ENCODE measurements around the gene DGKZ. TPM values are rescaled to one million over a fixed set of nuclear protein-coding genes. Genes with fewer than 3 reads are reported as not detected.

DGKZ gene
- total and polyA plus RNA-seq, 5 experiments from 2014 or later = 47.1 to 243 (median 71.0) TPM

DNA sequence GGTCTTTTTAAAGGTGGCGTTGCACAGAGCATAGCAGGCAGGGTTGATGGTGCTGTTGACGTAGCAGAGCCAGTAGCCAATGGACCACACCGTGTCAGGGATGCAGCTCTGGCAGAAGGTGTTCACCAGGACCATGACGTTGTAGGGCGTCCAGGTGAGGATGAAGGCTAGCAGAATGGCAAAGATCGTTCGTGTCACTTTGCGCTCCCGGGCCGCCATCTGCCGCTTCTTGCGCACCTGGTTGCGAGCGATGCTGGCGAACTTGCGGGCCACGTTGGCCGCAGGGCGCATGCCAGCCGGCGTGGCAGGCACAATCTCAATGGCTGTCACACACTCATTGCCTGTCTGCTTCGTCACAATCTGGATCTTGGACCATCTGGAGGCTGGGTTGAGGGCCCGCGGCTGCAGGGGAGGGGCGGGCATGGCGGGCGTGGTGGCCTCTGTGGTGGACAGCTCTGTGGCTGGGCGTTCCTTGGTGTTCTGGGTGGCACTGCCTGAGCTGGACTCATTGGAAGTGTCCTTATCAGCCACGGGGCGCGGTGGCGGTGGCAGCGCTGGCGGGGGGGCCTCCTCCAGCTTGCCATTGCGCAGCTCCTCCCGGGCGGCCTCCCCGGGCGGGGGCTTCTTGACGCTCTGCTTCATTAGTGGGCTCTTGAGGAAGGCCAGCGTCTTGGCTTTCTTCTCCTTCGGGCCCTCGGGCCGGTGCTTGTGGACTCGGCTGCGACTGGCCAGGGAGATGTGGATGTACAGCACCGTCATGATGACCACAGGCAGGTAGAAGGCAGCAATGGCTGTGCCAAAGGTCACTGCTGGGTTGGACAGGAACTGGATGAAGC, 38.1 kb downstream of the DGKZ start:
- Mint-ChIP-seq H3K9me3 (no peaks in the 10 kb centered on the region), H3K27me3 (peaks cover 24 to 54% (median 37%) of the 10 kb centered on the region in 5 donors), H3K36me3 (peaks cover 0 to 3% (median 2%) of the 10 kb centered on the region in 3 donors), H3K27ac (peak overlapping the region in 1 of 10 donors; percentile 61), H3K4me1 (peaks cover 12 to 33% (median 24%) of the 10 kb centered on the region in 4 donors), H3K4me3 (peak overlapping the region in 1 of 10 donors; percentile 38)
- ATAC-seq (no peak), DNase-seq (no peak)
- POLR2A ChIA-PET = interaction anchor here (0.5 kb wide), 1 partner anchor 9 kb away, joined by 5 read pairs; no protein-coding TSS in a partner anchor

DNA sequence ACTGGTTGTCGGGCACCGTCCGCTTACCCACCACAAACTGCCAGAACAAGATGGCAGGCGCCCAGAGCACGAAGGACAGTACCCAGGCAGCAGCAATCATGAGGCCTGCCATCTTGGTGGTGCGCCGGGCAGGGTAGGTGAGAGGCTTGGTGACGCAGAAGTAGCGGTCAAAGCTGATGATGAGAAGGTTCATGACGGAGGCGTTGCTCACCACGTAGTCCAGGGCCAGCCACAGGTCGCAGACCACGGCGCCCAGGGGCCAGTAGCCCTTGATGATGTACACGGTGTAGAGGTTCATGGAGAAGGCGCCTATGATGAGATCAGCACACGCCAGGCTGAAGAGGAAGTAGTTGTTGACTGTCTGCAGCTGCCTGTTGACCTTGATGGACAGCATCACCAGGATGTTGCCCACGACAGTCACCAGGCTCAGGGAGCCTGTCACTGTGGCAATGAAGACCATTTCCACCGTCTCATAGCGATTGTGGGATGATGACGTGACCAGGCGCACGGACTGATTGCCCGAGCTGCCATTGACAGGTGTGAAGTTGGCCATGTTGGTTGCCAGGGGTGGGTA, 38.8 kb downstream of the DGKZ start:
- Mint-ChIP-seq H3K36me3 (peaks cover 0 to 5% (median 2%) of the 10 kb centered on the region in 3 donors), H3K9me3 (no peaks in the 10 kb centered on the region), H3K27me3 (peaks cover 24 to 60% (median 37%) of the 10 kb centered on the region in 5 donors), H3K4me1 (peaks cover 14 to 32% (median 27%) of the 10 kb centered on the region in 4 donors), H3K27ac (peak overlapping the region in 1 of 10 donors; percentile 61), H3K4me3 (peak overlapping the region in 2 of 10 donors; percentile 24 to 42)
- ATAC-seq (no peak), DNase-seq (no peak)
- POLR2A ChIA-PET = interaction anchor here (0.5 to 2.4 kb wide), 2 partner anchors 8 kb away, joined by 5 to 8 read pairs; no protein-coding TSS in a partner anchor

DNA sequence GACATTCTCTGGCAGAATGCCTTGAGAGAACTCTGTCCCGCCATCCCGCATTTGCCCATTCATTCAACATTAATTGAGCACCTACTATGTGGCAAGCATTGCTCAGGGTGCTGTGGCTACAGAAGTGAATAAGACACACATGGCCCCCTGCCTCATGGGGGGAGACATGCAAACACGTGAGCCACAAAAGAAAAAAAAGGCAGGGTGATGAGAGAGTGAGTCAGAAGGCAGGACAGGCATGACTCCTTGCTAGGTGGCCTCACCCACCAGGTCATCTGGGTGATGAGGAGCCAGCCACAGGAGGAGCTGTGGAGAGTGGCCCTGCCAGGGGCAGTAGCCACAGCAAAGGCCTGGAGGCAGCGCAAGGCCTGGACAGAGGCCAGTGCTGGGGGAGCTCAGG, 39.4 kb downstream of the DGKZ start:
- H3K36me3 Mint-ChIP-seq = peaks cover 0 to 5% (median 2%) of the 10 kb centered on the region in 3 donors
- H3K9me3 Mint-ChIP-seq = no peaks in the 10 kb centered on the region
- peaks cover 14 to 32% (median 27%) of the 10 kb centered on the region in 4 donors for H3K4me1 Mint-ChIP-seq
- POLR2A ChIA-PET = interaction anchor here (2.4 kb wide), 1 partner anchor 9 kb away, joined by 8 read pairs; no protein-coding TSS in a partner anchor
- ATAC-seq = no peak
- peak overlapping the region in 1 of 10 donors; percentile 54 for H3K4me3 Mint-ChIP-seq
- peaks cover 24 to 60% (median 37%) of the 10 kb centered on the region in 5 donors for H3K27me3 Mint-ChIP-seq
- no peak for DNase-seq
- no peak overlapping the region for H3K27ac Mint-ChIP-seq

- no peak for ATAC-seq
- POLR2A ChIA-PET = interaction anchor here (2.4 kb wide), 1 partner anchor 10 kb away, joined by 8 read pairs; no protein-coding TSS in a partner anchor
- Mint-ChIP-seq H3K9me3 (no peaks in the 10 kb centered on the region), H3K27ac (no peak overlapping the region), H3K36me3 (peaks cover 0 to 5% (median 2%) of the 10 kb centered on the region in 3 donors), H3K27me3 (peaks cover 24 to 58% (median 37%) of the 10 kb centered on the region in 5 donors), H3K4me1 (peaks cover 9 to 25% (median 23%) of the 10 kb centered on the region in 4 donors), H3K4me3 (no peak overlapping the region)
- no peak for DNase-seq
Measured at GRCh38 chr11:46387456-46387855, 40.2 kb downstream of the DGKZ start.

DNA sequence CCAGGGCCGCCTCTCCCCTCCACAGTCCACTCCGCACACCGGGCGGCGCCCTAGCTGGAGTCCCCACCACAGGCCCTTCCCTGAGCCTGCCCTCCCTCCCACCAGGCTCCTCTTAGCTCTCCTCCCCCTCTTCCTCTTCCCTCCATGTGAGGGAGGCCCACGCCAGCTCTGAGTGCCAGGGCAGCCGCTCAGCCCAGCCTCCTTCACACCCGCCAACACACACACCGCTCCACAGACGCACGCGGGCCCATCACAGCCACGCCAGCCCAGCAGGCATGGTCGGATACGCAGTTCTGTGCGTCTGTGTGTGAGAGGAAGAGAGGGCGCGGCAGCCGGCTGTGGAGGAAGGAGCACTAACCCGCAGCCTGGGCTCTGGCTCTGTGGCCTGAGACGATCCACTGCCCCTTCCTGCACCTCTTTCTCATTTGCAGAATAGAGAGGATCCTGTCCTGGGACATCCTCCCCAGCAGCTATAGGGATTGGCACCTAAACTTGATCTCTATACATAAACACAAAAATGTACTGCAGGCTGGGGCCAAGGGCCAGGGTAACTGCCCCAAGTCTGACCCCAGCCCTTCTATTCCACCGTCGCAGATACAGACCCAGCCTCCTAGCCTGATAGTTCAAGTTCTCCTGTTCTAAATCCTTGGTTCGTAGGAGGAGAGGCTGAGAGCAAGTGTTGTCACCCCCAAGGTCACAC, 40.8 kb downstream of the DGKZ start:
- peaks cover 14 to 31% (median 28%) of the 10 kb centered on the region in 4 donors for H3K4me1 Mint-ChIP-seq
- ATAC-seq (peak in 1 of 2 donors; percentile 41), DNase-seq (no peak)
- H3K27me3 Mint-ChIP-seq = peaks cover 27 to 64% (median 43%) of the 10 kb centered on the region in 5 donors
- peak overlapping the region in 1 of 10 donors; percentile 71 for H3K27ac Mint-ChIP-seq
- H3K4me3 Mint-ChIP-seq = peak overlapping the region in 4 of 10 donors; percentile 9 to 48 (median 26)
- POLR2A ChIA-PET = interaction anchor here (2.4 kb wide), 1 partner anchor 10 kb away, joined by 8 read pairs; no protein-coding TSS in a partner anchor
- H3K36me3 Mint-ChIP-seq = peaks cover 0 to 9% (median 2%) of the 10 kb centered on the region in 3 donors
- peaks cover 0 to under 1% (median 0%) of the 10 kb centered on the region in 9 donors for H3K9me3 Mint-ChIP-seq

GRCh38 chr11:46388619-46389449, 41.6 kb downstream of the DGKZ start:
- peaks cover 0 to 2% (median 0%) of the 10 kb centered on the region in 9 donors for H3K9me3 Mint-ChIP-seq
- POLR2A ChIA-PET = no interaction called here
- peak overlapping the region in 6 of 10 donors; percentile 12 to 57 (median 30) for H3K4me3 Mint-ChIP-seq
- H3K4me1 Mint-ChIP-seq = peaks cover 14 to 34% (median 29%) of the 10 kb centered on the region in 4 donors
- peaks cover 29 to 64% (median 47%) of the 10 kb centered on the region in 5 donors for H3K27me3 Mint-ChIP-seq
- no peak for ATAC-seq
- no peak for DNase-seq
- no peak overlapping the region for H3K27ac Mint-ChIP-seq
- peaks cover 0 to 9% (median 2%) of the 10 kb centered on the region in 3 donors for H3K36me3 Mint-ChIP-seq

DNA sequence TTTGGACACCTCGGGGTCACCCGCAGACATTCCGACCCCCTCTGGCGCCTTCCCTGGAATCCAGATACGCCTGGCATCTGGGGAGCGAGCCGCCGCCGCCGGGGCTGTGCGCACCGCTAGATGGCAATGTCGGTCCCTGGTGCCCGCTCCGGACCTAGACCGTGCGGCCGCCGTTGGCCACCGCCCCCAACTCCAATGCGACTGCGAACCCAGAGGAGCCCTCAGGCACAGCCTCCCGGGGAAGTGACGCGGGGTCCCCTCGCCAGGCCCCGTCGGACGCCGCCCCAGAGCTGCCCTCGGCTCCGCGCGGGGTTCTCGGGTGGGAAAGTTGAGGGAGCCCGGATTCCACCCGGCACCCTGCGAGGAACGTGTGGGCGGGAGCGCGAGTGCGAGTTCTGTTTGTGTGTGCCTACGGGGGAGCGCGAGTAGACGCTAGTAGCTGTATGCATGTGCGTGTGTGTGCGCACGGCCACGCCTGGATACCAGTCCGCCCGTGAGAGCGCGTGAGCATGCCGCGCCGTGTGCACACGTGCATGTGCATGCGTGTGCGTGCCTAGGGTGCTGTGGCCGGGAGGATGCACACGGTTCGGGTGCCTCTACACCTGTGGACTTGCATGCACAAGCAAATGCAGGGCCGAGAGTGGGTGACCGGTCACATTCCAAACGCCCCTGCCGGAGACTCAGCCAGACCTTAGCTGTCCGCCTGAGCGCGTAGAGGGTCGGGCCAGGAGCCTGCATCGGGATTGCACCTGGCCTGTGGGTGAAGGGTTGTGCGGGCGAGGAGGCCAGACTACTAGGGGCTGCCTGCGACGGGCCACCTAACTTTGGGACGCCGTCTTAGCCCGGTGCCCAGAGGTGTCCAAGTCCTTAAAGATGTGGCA, 42.4 kb downstream of the DGKZ start:
- Mint-ChIP-seq H3K27me3 (peaks cover 29 to 64% (median 47%) of the 10 kb centered on the region in 5 donors), H3K4me1 (peaks cover 14 to 34% (median 29%) of the 10 kb centered on the region in 4 donors), H3K36me3 (peaks cover 0 to 9% (median 2%) of the 10 kb centered on the region in 3 donors), H3K27ac (no peak overlapping the region), H3K9me3 (peaks cover 0 to 2% (median 0%) of the 10 kb centered on the region in 9 donors), H3K4me3 (peak overlapping the region in 9 of 10 donors; percentile 32 to 62 (median 52))
- ATAC-seq (peak; percentile 12 to 35), DNase-seq (peak in 1 of 10 donors; percentile 33)
- POLR2A ChIA-PET = interaction anchor here (1.1 kb wide), 1 partner anchor 112 kb away, joined by 3 read pairs; no protein-coding TSS in a partner anchor

DNA sequence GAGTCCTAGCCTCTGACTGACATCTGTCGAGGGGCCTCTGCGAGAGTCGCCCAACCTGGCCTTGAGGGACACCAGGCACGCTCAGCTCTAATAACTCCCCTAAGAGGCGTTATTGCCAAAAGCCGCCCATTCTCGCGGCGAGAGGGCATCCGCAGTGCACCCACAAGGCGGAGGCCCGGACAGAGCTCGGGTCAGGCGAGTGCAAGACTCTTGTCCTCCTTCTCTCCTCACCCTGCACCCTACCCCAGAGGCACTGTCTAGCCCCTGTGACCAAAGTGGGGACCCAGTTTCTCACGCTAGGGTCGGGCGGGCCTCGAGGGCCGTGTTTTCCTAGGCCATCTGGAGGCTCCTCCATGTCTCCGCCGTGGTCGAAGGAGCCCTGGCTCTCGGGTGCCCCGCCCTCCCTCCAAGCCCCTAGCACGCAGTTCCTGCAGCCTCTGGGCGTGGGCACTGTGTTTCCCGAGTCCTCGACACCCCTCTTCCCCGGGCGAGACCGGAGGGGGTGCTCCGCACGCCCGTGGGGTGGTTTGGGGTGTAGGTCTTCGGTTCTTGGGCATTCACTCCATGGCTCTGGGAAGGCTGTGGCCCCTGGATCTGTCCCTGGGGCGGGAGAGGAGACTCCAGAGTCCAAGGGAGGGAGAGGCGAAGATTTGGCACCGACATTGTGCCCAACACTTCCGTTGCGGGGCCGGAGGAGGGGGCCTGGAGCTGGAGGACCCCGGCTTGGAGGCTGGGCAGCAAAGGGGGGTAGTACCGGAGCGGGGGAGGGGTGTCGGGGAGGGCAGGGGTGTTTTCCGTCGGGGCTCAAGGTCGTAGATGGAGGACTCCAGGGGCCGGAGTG, 43.3 kb downstream of the DGKZ start:
- H3K27me3 Mint-ChIP-seq = peaks cover 28 to 56% (median 42%) of the 10 kb centered on the region in 5 donors
- POLR2A ChIA-PET = interaction anchor here (1.1 to 1.6 kb wide), 2 partner anchors 42 to 111 kb away, joined by 3 to 4 read pairs; no protein-coding TSS in a partner anchor
- H3K27ac Mint-ChIP-seq = no peak overlapping the region
- DNase-seq (no peak), ATAC-seq (no peak)
- H3K9me3 Mint-ChIP-seq = peaks cover 0 to 2% (median 0%) of the 10 kb centered on the region in 9 donors
- peaks cover 0 to 9% (median 0%) of the 10 kb centered on the region in 3 donors for H3K36me3 Mint-ChIP-seq
- H3K4me3 Mint-ChIP-seq = peak overlapping the region in 9 of 10 donors; percentile 24 to 69 (median 55)
- H3K4me1 Mint-ChIP-seq = peaks cover 14 to 34% (median 29%) of the 10 kb centered on the region in 4 donors

DNA sequence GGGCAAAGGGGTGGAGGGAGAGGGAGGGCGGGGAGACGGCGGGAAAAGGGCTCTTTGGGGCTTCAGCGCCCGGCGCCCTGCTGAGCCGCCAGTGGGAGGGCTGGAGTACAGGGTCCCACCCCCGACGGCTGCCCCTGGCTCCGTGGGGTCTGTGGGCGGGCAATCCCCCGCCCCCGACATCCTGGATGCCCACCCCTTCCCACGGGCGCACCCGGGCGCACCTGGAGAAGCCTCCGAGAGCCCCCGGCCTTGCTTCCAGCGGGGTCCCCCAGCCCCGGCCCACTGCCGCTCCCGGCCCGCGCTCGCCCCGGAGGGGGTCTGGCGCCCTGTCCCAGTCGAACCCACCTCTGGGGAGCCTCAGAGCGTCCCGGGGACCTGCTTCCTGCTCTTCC, 43.9 kb downstream of the DGKZ start:
- POLR2A ChIA-PET = interaction anchor here (1.6 kb wide), 1 partner anchor 42 kb away, joined by 4 read pairs; no protein-coding TSS in a partner anchor
- DNase-seq (no peak), ATAC-seq (no peak)
- peaks cover 14 to 34% (median 29%) of the 10 kb centered on the region in 4 donors for H3K4me1 Mint-ChIP-seq
- peaks cover 0 to 2% (median 0%) of the 10 kb centered on the region in 9 donors for H3K9me3 Mint-ChIP-seq
- peaks cover 0 to 9% (median 0%) of the 10 kb centered on the region in 3 donors for H3K36me3 Mint-ChIP-seq
- peaks cover 25 to 51% (median 36%) of the 10 kb centered on the region in 5 donors for H3K27me3 Mint-ChIP-seq
- peak overlapping the region in 2 of 10 donors; percentile 35 to 52 for H3K4me3 Mint-ChIP-seq
- no peak overlapping the region for H3K27ac Mint-ChIP-seq

Data from naive thymus-derived CD8-positive, alpha-beta T cell (primary cell).